NCI-H1105 treated with DMSO at 0.1 percent for 48 hours (cell line): ENCODE data around the gene DAGLA.

Source experiments
- DNase-seq: peaks from one replicate; lab custom pipeline; 2025; lab: John Stamatoyannopoulos, UW

The DAGLA gene

GRCh38 chr11:61765550-61766253, 85.5 kb downstream of the DAGLA start:
- DNase-seq: no peak

- no peak for DNase-seq
Measured at GRCh38 chr11:61766353-61766841, 86.2 kb downstream of the DAGLA start.

- DNase-seq: no peak
Measured at GRCh38 chr11:61768376-61769076, 88.3 kb downstream of the DAGLA start.

- DNase-seq: no peak
Measured at GRCh38 chr11:61769169-61769920, 89.2 kb downstream of the DAGLA start.

- DNase-seq: no peak
Measured at GRCh38 chr11:61769946-61770683, 89.9 kb downstream of the DAGLA start.

GRCh38 chr11:61771195-61771894, 91.2 kb downstream of the DAGLA start:
- DNase-seq: no peak

GRCh38 chr11:61771985-61772455, 91.8 kb downstream of the DAGLA start:
- DNase-seq: no peak

- no peak for DNase-seq
Measured at GRCh38 chr11:61773356-61773755, 93.2 kb downstream of the DAGLA start.

GRCh38 chr11:61773809-61774208, 93.6 kb downstream of the DAGLA start:
- no peak for DNase-seq

- no peak for DNase-seq
Measured at GRCh38 chr11:61774411-61774810, 94.2 kb downstream of the DAGLA start.

GRCh38 chr11:61775106-61775505, 94.9 kb downstream of the DAGLA start:
- DNase-seq: no peak

- DNase-seq: no peak
Measured at GRCh38 chr11:61775606-61776554, 95.7 kb downstream of the DAGLA start.

- DNase-seq: no peak
Measured at GRCh38 chr11:61776561-61777075, 96.4 kb downstream of the DAGLA start.

- DNase-seq: peak; percentile 23
Measured at GRCh38 chr11:61777234-61778090, 97.3 kb downstream of the DAGLA start.

- no peak for DNase-seq
Measured at GRCh38 chr11:61778357-61778886, 98.2 kb downstream of the DAGLA start.

- no peak for DNase-seq
Measured at GRCh38 chr11:61778920-61779650, 98.9 kb downstream of the DAGLA start.

- no peak for DNase-seq
Measured at GRCh38 chr11:61779666-61780525, 99.7 kb downstream of the DAGLA start.
